GM19023 (cell line): ENCODE results near the gene WIPF1.
"Not testable (repeated sequence)": the region's sequence is repeated elsewhere in the genome, so short reads cannot be mapped to it uniquely, and the experiment has no call there.

Experiments used
- ATAC-seq: cut with Tn5 transposase; IDR thresholded peaks from one replicate; pipeline ENCODE4 v1.9.1; 2021; ENCODE audit warnings: mild to moderate bottlenecking, moderate library complexity; ENCODE audit not compliant: unreplicated experiment

Gene WIPF1

DNA sequence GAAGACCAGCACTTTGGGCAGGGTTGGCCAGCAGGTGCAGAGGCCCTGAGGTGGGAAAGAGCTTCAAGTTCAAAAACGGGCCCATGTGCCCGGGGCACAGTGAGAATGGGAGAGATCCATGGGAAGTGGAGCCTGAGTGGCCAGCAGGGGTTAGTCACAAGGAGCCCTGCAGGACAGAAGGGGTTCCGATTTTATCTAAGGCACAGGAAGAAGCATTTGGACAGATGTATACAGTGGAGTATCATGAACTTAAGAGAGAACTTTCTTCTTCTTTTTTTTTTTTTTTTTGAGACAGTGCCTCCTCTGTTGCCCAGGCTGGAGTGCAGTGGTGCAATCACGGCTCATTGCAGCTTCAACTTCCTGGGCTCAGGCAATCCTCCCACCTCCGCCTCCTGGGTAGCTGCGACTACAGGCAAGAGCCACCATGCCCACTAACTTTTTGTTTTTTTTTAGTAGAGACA lies 24.0 kb downstream of the WIPF1 start:
- ATAC-seq: no peak

DNA sequence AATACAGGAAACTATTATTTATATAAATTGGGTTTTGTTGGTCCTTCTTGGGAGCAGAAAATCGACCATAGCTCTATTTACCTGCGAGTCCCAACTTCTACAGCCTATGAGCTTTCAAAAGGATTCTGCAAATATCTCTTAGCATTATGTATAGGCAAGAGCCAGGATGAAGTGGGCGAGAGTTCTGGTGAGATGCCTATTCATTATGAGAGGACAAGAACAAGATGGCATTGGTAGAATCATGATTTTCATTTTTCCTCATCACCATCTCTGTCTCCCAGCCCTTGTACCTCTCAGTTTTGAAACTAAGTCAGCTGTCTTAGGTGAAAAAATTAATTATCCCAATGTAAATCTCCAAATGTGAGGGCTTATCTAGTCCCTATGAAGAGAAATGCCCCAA lies 25.0 kb downstream of the WIPF1 start:
- ATAC-seq: no peak

DNA sequence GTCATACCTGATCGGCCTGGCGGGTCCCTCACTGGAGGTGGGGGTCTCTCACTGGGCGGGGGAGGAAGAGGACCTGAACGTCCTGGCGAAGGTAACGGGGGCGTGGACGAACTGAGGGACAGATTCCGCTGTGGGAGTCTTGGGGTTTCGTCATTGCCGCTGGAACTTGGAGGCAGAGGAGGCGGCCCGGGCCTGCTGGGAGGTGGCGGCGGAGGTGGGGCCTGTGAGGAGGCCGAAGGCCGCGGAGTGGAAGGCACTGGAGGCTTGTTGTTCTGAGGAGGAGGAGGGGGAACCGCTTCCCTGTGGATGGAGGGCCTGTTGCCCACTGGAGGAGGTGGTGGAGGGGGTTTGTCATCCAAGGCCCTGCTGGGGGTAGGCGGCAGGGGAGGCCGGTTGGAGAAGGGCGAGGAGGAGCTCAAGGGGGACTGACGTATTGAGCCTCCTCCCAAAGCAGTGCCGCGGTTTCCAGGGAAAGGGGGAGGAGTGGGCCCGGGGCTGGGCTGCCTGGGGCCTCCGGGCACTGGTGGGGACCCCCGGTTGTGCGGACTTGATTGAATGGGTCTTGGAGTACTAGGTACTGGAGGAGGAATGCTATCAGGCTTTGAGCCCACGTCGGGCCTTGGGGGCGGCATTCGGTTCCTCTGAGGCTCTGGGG lies 25.8 kb downstream of the WIPF1 start:
- ATAC-seq: no peak

DNA sequence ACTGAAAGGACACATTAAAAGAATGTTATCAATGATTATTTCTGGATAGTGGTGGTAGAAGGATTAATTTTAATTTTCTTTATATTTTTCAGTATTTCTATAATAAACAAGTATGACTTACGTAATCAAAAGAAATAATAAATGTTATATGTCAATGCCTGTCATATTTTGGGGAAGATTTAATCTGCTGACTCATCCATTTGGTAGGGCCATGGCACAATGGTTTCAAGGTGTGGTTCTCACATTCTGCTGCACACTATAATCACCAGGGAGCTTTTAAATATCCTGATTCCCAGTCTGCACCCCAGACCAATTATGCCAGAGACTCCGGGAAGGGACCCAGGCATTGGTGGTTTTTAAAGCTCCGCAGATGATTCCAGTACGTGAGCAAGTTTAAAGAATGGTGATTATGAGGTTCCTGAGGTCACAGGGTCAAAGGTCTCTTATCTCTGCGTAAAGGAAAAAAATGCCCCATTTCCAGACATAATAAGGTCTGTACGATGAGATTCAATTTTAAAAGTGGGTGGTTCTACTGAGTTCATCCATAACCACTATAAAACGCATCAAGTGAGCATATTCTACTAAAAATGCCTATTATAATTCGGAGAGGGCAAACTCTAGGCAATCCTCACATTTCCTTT lies 27.2 kb downstream of the WIPF1 start:
- ATAC-seq: no peak

DNA sequence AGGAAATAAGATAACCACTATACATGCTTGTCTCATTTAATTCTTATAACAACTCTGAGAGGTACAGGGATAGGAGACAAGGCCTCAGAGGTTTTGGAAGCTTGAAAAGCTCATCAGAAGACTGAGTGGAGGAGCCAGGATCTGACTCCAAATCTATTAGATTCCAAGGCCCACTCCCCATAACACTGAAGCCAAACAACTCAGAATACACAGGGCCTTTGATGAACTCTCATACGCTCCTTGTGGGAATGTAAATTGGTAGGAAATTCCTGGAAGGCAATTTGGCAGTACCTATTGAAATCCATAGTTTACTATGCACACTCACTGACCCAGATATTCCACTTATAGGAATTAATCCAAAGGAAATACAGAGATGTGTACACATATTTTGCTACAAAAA lies 27.9 kb downstream of the WIPF1 start:
- ATAC-seq: no peak

DNA sequence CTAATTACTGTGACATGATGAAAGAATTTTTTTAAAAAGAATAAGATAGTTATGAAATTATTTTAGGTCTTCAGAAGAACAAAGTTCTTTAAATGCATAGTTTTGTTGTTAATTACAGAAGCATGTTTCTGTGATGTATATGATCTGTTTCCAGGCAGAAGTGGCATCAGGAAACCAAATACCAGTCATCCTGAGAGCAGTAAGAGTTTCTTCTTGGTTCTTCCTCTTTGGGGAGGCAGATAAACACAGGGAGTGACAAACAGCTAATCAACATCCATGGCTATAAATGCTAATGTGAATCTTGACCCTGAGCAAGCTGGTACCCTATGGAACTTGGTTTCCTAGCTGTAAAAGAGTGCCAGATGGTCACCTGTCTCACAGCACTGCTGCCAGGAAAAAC lies 29.2 kb downstream of the WIPF1 start:
- no peak for ATAC-seq

DNA sequence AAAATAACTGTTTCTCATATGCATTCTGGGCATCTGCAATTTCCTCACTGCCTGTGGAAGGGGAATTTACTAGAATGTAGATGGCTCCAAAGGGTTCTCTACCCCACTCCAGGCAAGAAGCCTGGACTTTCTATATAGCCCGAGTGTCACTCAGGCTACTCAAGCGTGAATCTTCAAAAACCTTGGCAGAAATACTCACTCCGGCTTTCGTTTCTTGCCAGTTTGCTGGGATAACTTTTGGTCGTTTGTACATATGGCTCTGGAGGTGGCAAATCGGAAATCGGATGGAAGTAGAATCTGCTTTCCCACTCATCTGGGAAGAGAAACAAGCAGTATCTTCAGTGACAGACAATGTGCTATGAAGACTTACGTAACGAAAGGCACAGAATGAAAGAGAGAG lies 30.7 kb downstream of the WIPF1 start:
- ATAC-seq: no peak

DNA sequence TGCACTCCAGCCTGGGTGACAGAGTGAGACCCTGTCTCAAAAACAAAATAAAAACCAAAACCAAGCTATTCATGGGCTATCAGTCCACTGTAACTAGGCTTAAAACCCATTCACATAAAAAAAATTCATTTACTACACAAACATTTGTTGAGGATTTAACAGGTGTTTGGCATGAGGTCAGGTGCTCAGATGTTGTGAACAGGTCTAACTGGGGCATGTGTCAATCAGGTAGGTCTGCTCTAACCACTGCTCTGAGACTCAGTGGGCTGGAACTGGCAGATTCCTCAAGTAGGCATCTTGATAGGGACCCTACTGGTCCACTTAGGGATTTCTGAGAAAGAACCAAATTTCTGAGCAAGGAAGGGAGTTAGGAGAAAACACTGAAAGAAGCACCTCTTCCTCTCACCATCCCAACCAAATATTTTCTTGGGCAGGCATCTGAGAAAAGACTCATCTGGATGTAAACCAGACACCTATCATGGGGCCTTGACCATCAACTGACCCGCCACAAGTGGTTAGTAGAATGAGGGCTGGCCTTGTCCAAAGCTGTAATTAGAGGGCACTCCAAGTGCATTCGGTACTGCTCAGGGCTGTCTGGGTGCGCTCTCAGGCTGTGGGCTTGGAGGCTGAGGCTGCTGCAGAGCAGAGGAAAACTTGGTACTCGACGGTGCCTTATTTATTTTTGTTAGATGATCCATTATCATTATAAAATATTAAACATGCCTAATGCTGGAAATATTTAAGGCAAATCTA lies 33.9 kb downstream of the WIPF1 start:
- ATAC-seq: no peak

DNA sequence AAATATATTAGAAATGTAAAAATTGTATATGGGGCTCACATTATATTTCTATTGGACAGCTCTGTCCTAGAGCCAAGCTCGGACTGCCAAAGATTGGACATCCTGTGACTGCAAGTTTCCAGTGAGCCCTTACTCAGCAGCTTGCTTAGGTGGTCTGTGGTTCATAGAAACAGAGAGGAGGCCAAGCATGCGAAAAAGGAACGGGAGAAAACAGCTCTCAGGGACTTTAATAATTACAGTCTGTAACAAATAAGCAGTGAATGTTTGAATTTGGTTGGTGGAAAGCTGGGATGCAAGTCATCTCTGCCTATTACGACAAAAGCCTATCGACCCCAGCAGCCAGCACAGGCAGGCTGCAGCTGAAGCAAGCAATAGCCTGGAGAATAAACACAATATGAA lies 35.6 kb downstream of the WIPF1 start:
- ATAC-seq: no peak

DNA sequence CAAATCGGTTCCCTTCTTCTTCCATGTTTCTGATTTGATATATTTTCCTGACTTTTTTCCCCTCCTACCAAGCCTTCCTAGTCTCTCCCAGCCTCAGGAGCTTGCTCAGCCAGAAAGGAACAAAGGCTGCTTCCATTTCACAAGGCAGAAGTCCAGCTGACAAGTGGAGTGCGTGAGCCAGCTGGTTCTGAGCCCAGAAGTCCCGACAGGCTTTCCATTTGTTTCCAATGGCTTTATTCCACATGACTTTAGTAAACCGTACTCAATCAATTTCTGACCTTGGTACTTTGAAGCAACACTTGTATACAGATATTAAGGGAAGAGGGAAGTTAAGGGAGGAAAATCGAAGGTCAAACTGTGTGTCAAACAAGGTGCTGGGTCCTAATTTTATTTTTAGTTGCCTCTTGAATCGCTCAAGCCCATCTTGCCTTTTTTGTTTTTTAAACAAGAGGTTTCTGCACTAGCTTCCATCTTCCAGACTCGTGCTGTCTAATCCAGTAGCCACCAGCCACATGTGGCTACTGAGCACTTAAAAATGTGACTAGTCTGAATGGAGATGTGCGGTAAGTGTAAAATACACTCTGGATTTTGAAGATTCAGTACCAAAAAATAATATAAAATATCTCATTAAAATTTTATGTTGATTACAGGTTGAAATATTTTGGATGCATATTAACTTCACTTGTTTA lies 36.2 kb downstream of the WIPF1 start:
- no peak for ATAC-seq

DNA sequence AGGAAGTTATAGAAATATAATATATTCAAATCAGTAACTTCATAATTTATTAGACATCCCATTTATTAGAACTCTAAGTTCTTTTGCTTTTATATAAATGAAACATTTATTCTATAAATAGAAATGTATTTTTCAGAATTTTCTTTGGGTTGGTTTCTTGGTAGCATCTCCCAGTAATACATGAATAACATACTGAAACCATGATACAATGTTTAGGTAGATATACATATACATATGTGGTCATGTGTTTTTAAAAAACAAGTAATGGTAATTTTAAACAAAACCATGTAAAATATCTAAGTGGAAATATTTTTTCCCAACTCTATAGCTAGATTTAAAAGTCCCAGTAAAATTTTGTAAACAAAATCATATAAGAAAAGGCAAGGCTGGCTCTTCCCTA lies 36.9 kb downstream of the WIPF1 start:
- ATAC-seq: no peak

DNA sequence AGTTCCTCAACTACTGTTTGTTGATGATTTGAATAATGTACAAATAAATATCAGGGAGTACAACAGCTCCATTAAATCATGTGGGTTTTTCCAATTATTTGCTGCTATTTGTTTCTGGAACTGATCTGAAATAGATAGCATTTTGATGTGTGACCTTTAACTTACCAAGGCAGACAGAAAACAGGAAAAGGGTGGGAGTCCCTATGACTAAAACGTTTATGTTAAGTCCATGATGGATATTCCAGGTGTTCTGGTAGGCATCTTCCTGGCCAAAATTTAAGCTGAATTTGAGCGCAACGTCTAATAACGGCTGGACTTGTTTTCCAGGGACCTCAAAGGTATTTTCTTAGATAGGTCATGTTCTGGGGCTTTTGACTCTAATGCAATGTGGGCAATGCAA lies 41.6 kb downstream of the WIPF1 start:
- no peak for ATAC-seq

DNA sequence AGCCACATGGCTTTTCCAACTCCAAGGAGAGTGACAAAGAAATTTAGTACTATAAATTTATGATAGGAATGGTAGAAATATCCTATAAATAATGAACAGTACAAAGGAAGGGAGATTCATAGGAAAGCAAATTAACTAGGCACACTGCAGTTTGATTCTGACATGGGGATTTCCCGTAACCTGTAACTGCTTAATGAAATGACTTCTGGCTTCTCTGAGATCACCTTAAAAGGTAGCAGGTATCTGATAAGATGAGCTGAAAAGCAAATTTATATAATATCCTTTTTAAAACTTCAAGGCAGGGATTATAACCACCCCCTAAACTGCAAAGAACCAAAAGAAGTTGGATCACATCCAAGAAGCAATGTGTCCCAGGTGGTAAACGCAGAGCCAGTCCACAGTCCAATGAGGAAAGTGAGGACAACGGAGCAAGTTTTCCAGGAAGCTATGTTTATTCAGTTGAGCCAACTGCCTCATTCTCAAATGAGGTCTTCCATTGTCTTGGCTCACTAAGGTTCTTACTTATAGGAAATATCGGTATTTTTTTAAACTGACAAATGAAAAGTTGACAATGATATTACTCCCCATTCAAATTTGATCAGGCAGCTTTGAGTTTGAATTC lies 43.0 kb downstream of the WIPF1 start:
- no peak for ATAC-seq

DNA sequence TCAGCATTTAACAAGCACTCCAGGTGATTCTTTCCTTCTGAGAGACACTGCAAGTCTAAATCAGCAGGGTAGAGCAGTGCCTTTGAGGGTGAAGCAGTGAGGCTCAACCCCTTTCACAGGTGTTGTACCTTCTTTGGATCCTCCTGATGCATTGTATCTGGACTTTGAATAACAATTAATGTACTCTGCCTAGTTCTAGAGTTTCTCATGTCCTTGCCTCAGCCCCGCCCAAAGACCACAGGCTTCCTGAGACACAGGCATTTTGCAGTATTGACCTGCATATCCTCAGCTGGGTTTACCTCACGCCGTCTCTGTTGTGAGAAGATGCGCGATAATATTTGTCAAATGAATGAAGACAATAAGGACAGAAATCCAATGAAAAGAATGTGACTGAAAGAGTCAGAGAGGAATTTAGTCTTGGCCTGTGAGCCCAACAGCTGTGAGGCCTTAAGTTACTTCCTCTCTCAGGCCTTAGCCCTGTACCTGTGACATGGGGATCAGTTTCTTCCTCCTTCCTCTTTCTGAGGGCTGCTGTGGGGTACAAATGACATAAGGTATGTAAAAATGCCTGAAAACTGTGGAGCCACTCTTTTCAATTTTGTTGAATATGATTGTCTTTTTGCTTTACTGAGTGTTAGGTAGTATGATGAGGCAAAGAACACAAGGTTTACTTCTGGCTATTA lies 43.7 kb downstream of the WIPF1 start:
- no peak for ATAC-seq

DNA sequence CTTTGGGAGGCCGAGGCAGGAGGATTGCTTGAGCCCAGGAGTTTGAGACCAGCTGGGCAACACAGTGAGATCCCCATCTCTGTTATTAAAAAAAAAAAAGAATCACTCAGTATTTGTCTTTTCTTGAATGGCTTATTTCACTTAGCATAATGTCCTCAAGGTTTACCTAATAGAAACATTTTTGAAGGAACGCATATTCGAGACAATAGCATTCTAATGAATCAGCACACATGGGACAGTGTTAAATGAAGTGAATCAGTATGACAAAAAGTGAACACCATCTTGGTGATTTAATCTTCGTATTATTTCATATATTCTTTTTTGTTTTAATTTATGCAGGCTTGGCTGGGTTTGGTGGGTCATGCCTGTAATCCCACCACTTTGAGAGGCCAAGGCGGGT lies 44.7 kb downstream of the WIPF1 start:
- no peak for ATAC-seq

DNA sequence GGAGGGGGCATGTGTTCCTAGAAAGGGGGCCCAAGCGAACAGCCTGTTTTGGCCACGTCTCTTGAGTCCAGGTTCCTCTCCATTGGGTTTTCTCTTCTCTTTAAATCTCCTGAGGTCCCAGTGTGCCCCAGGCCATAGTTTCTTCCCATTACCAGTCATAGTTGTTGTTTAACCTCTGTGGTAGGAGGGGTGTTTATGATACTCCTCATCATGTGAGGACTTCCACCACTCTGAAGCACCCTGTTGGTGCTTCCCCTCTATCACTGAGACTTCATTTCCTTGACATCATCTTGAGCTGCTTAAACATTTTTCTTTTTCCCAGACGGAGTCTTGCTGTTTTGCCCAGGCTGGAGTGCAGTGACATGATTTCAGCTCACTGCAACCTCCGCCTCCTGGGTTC lies 45.9 kb downstream of the WIPF1 start:
- ATAC-seq: no peak

DNA sequence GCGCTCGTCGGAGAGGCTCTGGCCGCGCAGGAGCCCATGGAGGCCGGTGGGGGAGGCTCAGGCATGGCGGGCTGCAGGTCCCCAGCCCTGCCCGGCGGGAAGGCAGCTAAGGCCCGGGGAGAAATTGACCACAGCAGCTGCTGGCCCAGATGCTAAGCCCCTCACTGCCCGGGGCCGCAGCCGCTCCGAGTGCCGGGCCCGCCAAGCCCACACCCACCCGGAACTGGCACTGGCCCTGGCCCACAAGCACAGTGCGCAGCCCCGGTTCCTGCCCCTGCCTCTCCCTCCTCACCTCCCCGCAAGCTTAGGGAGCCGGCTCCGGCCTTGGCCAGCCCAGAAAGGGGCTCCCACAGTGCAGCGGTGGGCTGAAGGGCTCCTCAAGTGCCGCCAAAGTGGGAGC lies 49.0 kb downstream of the WIPF1 start:
- ATAC-seq: not testable (repeated sequence)

DNA sequence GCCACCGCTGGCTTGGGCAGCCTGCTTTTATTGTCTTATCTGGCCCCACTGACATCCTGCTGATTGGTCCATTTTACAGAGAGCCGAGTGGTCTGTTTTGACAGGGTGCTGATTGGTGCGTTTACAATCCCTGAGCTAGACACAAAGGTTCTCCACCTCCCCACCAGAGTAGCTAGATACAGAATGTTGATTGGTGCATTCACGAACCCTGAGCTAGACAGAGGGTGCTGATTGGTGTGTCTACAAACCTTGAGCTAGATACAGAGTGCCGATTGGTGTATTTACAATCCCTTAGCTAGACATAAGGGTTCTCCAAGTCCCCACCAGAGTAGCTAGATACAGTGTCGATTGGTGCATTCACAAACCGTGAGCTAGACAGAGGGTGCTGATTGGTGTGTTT lies 49.6 kb downstream of the WIPF1 start:
- ATAC-seq: not testable (repeated sequence)

DNA sequence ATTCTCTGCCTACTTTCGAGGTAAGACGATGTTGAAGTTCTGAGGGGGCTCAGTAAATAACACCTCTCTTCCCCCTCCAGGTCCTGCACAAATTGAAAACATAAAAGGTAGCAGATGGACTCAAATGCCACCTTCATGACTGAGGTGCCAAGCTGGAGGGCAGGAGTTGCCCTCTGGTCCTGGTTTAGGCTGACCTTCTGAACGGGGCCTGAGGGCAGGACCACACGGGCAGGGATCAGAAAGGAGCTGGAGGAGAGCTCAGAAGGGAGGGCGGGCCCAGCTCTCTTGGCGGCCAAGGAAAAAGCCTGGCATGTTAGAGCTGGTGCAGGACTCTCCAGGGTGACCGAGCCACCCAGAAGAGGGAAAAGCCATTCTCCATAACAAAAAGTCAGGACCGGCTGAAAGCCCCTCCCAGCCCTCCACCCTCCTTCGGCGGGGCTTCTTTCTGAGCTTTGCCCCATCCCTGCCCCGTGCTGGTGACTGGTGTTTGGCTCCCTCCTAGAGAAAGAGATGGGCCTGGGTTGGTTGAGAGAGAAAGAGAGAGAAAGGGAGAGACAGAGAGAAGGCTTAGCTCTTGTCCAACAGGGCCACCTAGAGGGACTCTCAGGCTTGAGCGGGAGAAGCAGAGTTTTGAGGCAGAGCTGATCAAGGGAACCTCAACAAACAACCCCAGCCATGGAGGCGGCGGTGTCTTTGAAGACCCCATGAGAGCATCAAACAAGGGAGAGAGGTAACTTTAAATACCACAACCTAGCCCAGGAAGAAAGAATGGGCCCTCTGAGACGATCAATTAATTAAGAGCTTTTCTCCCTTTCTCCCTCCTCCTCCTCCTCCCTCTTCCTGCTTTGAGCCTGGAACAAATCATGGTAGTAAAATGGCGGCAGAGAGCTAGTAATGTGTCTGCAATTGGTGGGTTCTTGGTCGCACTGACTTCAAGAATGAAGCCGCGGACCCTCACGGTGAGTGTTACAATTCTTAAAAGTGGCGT lies 50.8 kb downstream of the WIPF1 start:
- no peak for ATAC-seq
